WTC11 (cell line): ENCODE measurements around the gene TDRD9. TPM values are rescaled to one million over a fixed set of nuclear protein-coding genes. Genes with fewer than 3 reads are reported as not detected.

ENCODE experiments used
- ATAC-seq: fragments of 200-7000 bp; cut with Tn5 transposase; 2 replicates; pipeline ENCODE4 v1.10.0; 2021; ENCODE audit warnings: mild to moderate bottlenecking, moderate library complexity
- CTCF ChIA-PET: fragments of 300-600 bp; sonication (Branson Sonifier 250); formaldehyde crosslinking; loops from one replicate; lab custom pipeline; 2021; ENCODE audit warnings: antibody characterized with exemption; lab: Charles Lee
- POLR2A ChIA-PET: fragments of 350-600 bp; sonication (Branson Sonifier 250); formaldehyde crosslinking; loops from one replicate; lab custom pipeline; 2021; ENCODE audit warnings: antibody characterized with exemption; lab: Charles Lee
- DNase-seq: peaks from one replicate; pipeline ENCODE4 v3.0.0; 2021; ENCODE audit warnings: low spot score
- H3K27ac Mint-ChIP-seq: 2 replicates; pipeline ENCODE4 v1.8.0; 2021; ENCODE audit warnings: mixed read lengths
- H3K27me3 Mint-ChIP-seq: 2 replicates; pipeline ENCODE4 v1.8.0; 2021; ENCODE audit warnings: low read depth, mild to moderate bottlenecking, moderate library complexity, mixed read lengths
- H3K36me3 Mint-ChIP-seq: 2 replicates; pipeline ENCODE4 v1.8.0; 2021; ENCODE audit warnings: mixed read lengths
- H3K4me1 Mint-ChIP-seq: 2 replicates; pipeline ENCODE4 v1.8.0; 2022; ENCODE audit warnings: mixed read lengths
- H3K4me3 Mint-ChIP-seq: 2 replicates; pipeline ENCODE4 v1.8.0; 2021; ENCODE audit warnings: mild to moderate bottlenecking, moderate library complexity, mixed read lengths
- H3K9me3 Mint-ChIP-seq: 2 replicates; pipeline ENCODE4 v1.8.0; 2021; ENCODE audit warnings: mixed read lengths
- AFF4 ChIP-seq: sonication (generic); formaldehyde crosslinking; IDR thresholded peaks from 2 replicates; pipeline ENCODE4 v1.8.1; 2023; ENCODE audit warnings: mild to moderate bottlenecking, missing genetic modification reagents, borderline replicate concordance
- AR ChIP-seq: fragments of 250-450 bp; sonication (Bioruptor Pico); IDR thresholded peaks from 2 replicates; pipeline ENCODE4 v1.9.0; 2021; ENCODE audit warnings: mild to moderate bottlenecking
- ATF2 ChIP-seq: sonication (generic); formaldehyde crosslinking; IDR thresholded peaks from 2 replicates; pipeline ENCODE4 v1.8.1; 2022; ENCODE audit warnings: low read depth, missing genetic modification reagents, borderline replicate concordance
- CREB1 ChIP-seq: sonication (generic); formaldehyde crosslinking; IDR thresholded peaks from 2 replicates; pipeline ENCODE4 v1.8.0; 2023; ENCODE audit warnings: mild to moderate bottlenecking, missing genetic modification reagents
- CTCF ChIP-seq: fragments of 200-600 bp; IDR thresholded peaks from 2 replicates; pipeline ENCODE4 v1.8.0; 2022; ENCODE audit warnings: antibody characterized with exemption
- E2F5 ChIP-seq: sonication (generic); formaldehyde crosslinking; IDR thresholded peaks from 2 replicates; pipeline ENCODE4 v1.8.1; 2022; ENCODE audit warnings: mild to moderate bottlenecking, moderate library complexity, missing genetic modification reagents
- FOXJ3 ChIP-seq: sonication (generic); formaldehyde crosslinking; IDR thresholded peaks from 2 replicates; pipeline ENCODE4 v1.9.0; 2021; ENCODE audit warnings: missing genetic modification reagents, mild to moderate bottlenecking, borderline replicate concordance
- FOXP1 ChIP-seq: sonication (generic); formaldehyde crosslinking; IDR thresholded peaks from 2 replicates; pipeline ENCODE4 v1.8.0; 2022; ENCODE audit warnings: missing genetic modification reagents, mild to moderate bottlenecking, moderate library complexity, borderline replicate concordance
- JUN ChIP-seq: sonication (generic); formaldehyde crosslinking; IDR thresholded peaks from 2 replicates; pipeline ENCODE4 v1.8.0; 2023; ENCODE audit warnings: mild to moderate bottlenecking, missing genetic modification reagents
- NFATC4 ChIP-seq: fragments of 250-450 bp; sonication (Bioruptor Pico); IDR thresholded peaks from 2 replicates; pipeline ENCODE4 v1.9.0; 2021; ENCODE audit warnings: mild to moderate bottlenecking
- NR3C1 ChIP-seq: sonication (generic); formaldehyde crosslinking; conservative IDR thresholded peaks from 2 replicates; pipeline ENCODE4 v1.8.1; 2023; ENCODE audit warnings: low read depth, mild to moderate bottlenecking, missing genetic modification reagents
- RELA ChIP-seq: sonication (generic); formaldehyde crosslinking; IDR thresholded peaks from 2 replicates; pipeline ENCODE4 v1.8.1; 2022; ENCODE audit warnings: missing genetic modification reagents, mild to moderate bottlenecking, borderline replicate concordance
- SP1 ChIP-seq: sonication (generic); formaldehyde crosslinking; conservative IDR thresholded peaks from 2 replicates; pipeline ENCODE4 v1.8.1; 2022; ENCODE audit warnings: missing genetic modification reagents
- TCF7 ChIP-seq: sonication (generic); formaldehyde crosslinking; IDR thresholded peaks from 2 replicates; pipeline ENCODE4 v1.8.0; 2022; ENCODE audit warnings: mild to moderate bottlenecking, low read depth, missing genetic modification reagents, moderate library complexity
- ZNF138 ChIP-seq: sonication (generic); formaldehyde crosslinking; conservative IDR thresholded peaks from 2 replicates; pipeline ENCODE4 v1.8.1; 2022; ENCODE audit warnings: mild to moderate bottlenecking, moderate library complexity, missing genetic modification reagents
- ZNF423 ChIP-seq: fragments of 250-450 bp; sonication (Bioruptor Pico); IDR thresholded peaks from 2 replicates; pipeline ENCODE4 v2.1.2; 2022; ENCODE audit warnings: mild to moderate bottlenecking, moderate library complexity
- total RNA-seq: library from RNA; stranded (reverse); gene quantifications from 3 replicates; pipeline ENCODE4 v1.2.3, GENCODE V29; 2021

Gene TDRD9
- total RNA-seq, 1 experiment from 2014 or later: 0.17 TPM

- TF ChIP-seq JUN (CRISPR knock-in tag): no peak
- no peak for TF ChIP-seq SP1
- no peak for TF ChIP-seq TCF7
Observed at GRCh38 chr14:104005489-104005888, 77.2 kb downstream of the TDRD9 start (continued).

GRCh38 chr14:104007121-104007520, 78.9 kb downstream of the TDRD9 start:
- TF ChIP-seq FOXP1 (CRISPR knock-in tag): no peak
- TF ChIP-seq RELA (CRISPR knock-in tag): no peak
- no peak for TF ChIP-seq AR (CRISPR knock-in tag)
- no peak for TF ChIP-seq AFF4
- TF ChIP-seq CTCF: no peak
- no peak for TF ChIP-seq NR3C1 (CRISPR knock-in tag)
- no peak for TF ChIP-seq E2F5 (CRISPR knock-in tag)
- TF ChIP-seq NFATC4 (CRISPR knock-in tag): no peak
- TF ChIP-seq ZNF138 (CRISPR knock-in tag): no peak
- no peak for TF ChIP-seq FOXJ3 (CRISPR knock-in tag)
- TF ChIP-seq ATF2 (CRISPR knock-in tag): no peak
- no peak for TF ChIP-seq ZNF423
- TF ChIP-seq CREB1: no peak
- ATAC-seq (no peak), DNase-seq (no peak)
- ChIA-PET CTCF (interaction anchor here (0.9 kb wide), 2 partner anchors 71 to 106 kb away, joined by 3 read pairs; no protein-coding TSS in a partner anchor), POLR2A (no interaction called here)
- peaks cover 7% of the 10 kb centered on the region; the same call in 1 of the 2 replicates for H3K9me3 Mint-ChIP-seq
- H3K4me3 Mint-ChIP-seq: no peak overlapping the region
- no peaks in the 10 kb centered on the region; the same call in 1 of the 2 replicates for H3K27me3 Mint-ChIP-seq
- no peak overlapping the region for H3K27ac Mint-ChIP-seq
- no peaks in the 10 kb centered on the region for H3K4me1 Mint-ChIP-seq
- no peaks in the 10 kb centered on the region for H3K36me3 Mint-ChIP-seq
